ENCODE measurements around the gene USP24.

The USP24 gene

GRCh38 chr1:55081188-55081904, 133.8 kb downstream of the USP24 start:
- H3K4me3 ChIP-seq (ENCODE audit: low read depth, low read length): no peak overlapping the region
- no peak for DNase-seq (ENCODE audit: low read depth)

- DNase-seq (ENCODE audit: low read depth): no peak
- H3K4me3 ChIP-seq (ENCODE audit: low read depth, low read length): no peak overlapping the region
Measured at GRCh38 chr1:55079651-55080050, 135.5 kb downstream of the USP24 start.

- H3K4me3 ChIP-seq (ENCODE audit: low read depth, low read length): no peak overlapping the region
- no peak for DNase-seq (ENCODE audit: low read depth)
Measured at GRCh38 chr1:55078470-55078869, 136.7 kb downstream of the USP24 start.

GRCh38 chr1:55076356-55076755, 138.8 kb downstream of the USP24 start:
- no peak for DNase-seq (ENCODE audit: low read depth)
- no peak overlapping the region for H3K4me3 ChIP-seq (ENCODE audit: low read depth, low read length)

- no peak overlapping the region for H3K4me3 ChIP-seq (ENCODE audit: low read depth, low read length)
- no peak for DNase-seq (ENCODE audit: low read depth)
Measured at GRCh38 chr1:55074455-55074854, 140.7 kb downstream of the USP24 start.

GRCh38 chr1:55073187-55073916, 141.8 kb downstream of the USP24 start:
- no peak overlapping the region for H3K4me3 ChIP-seq (ENCODE audit: low read depth, low read length)
- DNase-seq (ENCODE audit: low read depth): no peak

GRCh38 chr1:55071477-55071876, 143.7 kb downstream of the USP24 start:
- no peak for DNase-seq (ENCODE audit: low read depth)
- no peak overlapping the region for H3K4me3 ChIP-seq (ENCODE audit: low read depth, low read length)

- DNase-seq (ENCODE audit: low read depth): no peak
- H3K4me3 ChIP-seq (ENCODE audit: low read depth, low read length): no peak overlapping the region
Measured at GRCh38 chr1:55070293-55071164, 144.6 kb downstream of the USP24 start.

GRCh38 chr1:55069280-55069679, 145.9 kb downstream of the USP24 start:
- DNase-seq (ENCODE audit: low read depth): no peak
- no peak overlapping the region for H3K4me3 ChIP-seq (ENCODE audit: low read depth, low read length)

GRCh38 chr1:55068638-55069037, 146.5 kb downstream of the USP24 start:
- no peak overlapping the region for H3K4me3 ChIP-seq (ENCODE audit: low read depth, low read length)
- no peak for DNase-seq (ENCODE audit: low read depth)

GRCh38 chr1:55067914-55068313, 147.2 kb downstream of the USP24 start:
- no peak overlapping the region for H3K4me3 ChIP-seq (ENCODE audit: low read depth, low read length)
- DNase-seq (ENCODE audit: low read depth): no peak

GRCh38 chr1:55067022-55067778, 148.0 kb downstream of the USP24 start:
- no peak for DNase-seq (ENCODE audit: low read depth)
- no peak overlapping the region for H3K4me3 ChIP-seq (ENCODE audit: low read depth, low read length)

- no peak for DNase-seq (ENCODE audit: low read depth)
- no peak overlapping the region for H3K4me3 ChIP-seq (ENCODE audit: low read depth, low read length)
Measured at GRCh38 chr1:55065648-55066047, 149.5 kb downstream of the USP24 start.

GRCh38 chr1:55064861-55065263, 150.3 kb downstream of the USP24 start:
- H3K4me3 ChIP-seq (ENCODE audit: low read depth, low read length): no peak overlapping the region
- no peak for DNase-seq (ENCODE audit: low read depth)

- DNase-seq (ENCODE audit: low read depth): no peak
- H3K4me3 ChIP-seq (ENCODE audit: low read depth, low read length): no peak overlapping the region
Measured at GRCh38 chr1:55064071-55064581, 151.0 kb downstream of the USP24 start.

- H3K4me3 ChIP-seq (ENCODE audit: low read depth, low read length): no peak overlapping the region
- DNase-seq (ENCODE audit: low read depth): no peak
Measured at GRCh38 chr1:55063577-55063942, 151.6 kb downstream of the USP24 start.

- DNase-seq (ENCODE audit: low read depth): no peak
- H3K4me3 ChIP-seq (ENCODE audit: low read depth, low read length): no peak overlapping the region
Measured at GRCh38 chr1:55062801-55063576, 152.2 kb downstream of the USP24 start.

- DNase-seq (ENCODE audit: low read depth): no peak
- H3K4me3 ChIP-seq (ENCODE audit: low read depth, low read length): no peak overlapping the region
Measured at GRCh38 chr1:55061706-55062321, 153.3 kb downstream of the USP24 start.

Data from skeletal muscle cell (primary cell).